GM12864 (cell line): ENCODE measurements around the gene SPEF2.

Experiments
- DNase-seq: peaks from one replicate; pipeline ENCODE4 v3.0.0-alpha.2; 2011; ENCODE audit warnings: low read depth
- H3K4me3 ChIP-seq: 2 replicates; pipeline ENCODE4 v1.5.1; 2011; ENCODE audit warnings: mild to moderate bottlenecking, low read depth, low read length, control low read depth
- TF ChIP-seq, protein P1 (sequence below): IDR thresholded peaks from 2 replicates; pipeline ENCODE4 v1.5.1; 2011; ENCODE audit warnings: low read depth, mild to moderate bottlenecking, moderate library complexity, low read length, control low read depth, inconsistent platforms; ENCODE audit errors: missing control alignments

SPEF2 gene, protein sequence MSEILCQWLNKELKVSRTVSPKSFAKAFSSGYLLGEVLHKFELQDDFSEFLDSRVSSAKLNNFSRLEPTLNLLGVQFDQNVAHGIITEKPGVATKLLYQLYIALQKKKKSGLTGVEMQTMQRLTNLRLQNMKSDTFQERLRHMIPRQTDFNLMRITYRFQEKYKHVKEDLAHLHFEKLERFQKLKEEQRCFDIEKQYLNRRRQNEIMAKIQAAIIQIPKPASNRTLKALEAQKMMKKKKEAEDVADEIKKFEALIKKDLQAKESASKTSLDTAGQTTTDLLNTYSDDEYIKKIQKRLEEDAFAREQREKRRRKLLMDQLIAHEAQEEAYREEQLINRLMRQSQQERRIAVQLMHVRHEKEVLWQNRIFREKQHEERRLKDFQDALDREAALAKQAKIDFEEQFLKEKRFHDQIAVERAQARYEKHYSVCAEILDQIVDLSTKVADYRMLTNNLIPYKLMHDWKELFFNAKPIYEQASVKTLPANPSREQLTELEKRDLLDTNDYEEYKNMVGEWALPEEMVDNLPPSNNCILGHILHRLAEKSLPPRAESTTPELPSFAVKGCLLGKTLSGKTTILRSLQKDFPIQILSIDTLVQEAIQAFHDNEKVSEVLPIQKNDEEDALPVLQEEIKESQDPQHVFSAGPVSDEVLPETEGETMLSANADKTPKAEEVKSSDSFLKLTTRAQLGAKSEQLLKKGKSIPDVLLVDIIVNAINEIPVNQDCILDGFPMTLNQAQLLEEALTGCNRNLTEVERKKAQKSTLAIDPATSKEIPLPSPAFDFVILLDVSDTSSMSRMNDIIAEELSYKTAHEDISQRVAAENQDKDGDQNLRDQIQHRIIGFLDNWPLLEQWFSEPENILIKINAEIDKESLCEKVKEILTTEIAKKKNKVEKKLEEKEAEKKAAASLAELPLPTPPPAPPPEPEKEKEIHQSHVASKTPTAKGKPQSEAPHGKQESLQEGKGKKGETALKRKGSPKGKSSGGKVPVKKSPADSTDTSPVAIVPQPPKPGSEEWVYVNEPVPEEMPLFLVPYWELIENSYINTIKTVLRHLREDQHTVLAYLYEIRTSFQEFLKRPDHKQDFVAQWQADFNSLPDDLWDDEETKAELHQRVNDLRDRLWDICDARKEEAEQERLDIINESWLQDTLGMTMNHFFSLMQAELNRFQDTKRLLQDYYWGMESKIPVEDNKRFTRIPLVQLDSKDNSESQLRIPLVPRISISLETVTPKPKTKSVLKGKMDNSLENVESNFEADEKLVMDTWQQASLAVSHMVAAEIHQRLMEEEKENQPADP (N-terminal part only)

DNA sequence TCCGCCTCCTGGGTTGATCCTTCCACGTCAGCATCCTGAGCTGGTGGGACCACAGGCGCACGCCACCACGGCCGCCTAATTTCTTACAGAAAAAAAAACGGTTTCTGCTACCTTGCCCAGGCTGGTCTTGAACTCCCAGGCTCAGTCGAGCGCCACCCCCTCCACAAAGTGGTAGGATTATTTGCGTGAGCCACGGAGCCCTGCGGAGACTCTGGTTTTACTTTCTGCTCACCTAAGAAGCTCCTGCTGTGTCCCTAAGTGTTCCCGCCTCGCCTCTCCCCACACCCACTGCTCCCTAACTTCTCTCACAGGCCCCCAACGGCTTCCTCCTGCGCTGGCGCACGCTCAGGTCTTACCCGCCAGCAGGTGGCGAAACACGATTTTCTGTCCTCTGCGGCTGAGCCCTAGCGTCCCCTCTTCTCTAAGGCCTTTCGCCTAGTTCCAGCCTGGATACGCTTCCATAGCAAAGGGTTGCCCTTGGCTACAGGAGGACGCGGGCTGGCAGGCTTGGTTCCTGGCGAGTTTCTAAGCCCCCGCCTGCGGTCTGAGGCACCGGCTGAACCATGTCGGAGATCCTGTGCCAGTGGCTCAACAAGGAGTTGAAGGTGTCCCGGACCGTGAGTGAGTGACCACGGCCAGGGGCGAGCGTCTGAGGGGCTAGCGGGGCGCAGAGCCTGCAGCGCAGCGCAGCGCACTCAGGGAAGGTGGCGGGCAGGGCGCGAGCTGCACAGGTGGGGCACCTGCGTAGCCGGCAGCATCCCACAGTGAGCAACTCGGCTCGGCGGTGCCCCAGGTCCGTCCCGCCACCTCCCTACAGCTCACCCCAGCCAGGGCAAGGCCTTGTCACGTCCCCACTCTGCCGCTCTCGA lies at the start of gene SPEF2:
SPEF2 (plus strand) TSS at position 429 of the 869 bp plus-strand sequence; CDS start at position 564, 135 bp downstream.
- TF ChIP-seq, protein P1, sequence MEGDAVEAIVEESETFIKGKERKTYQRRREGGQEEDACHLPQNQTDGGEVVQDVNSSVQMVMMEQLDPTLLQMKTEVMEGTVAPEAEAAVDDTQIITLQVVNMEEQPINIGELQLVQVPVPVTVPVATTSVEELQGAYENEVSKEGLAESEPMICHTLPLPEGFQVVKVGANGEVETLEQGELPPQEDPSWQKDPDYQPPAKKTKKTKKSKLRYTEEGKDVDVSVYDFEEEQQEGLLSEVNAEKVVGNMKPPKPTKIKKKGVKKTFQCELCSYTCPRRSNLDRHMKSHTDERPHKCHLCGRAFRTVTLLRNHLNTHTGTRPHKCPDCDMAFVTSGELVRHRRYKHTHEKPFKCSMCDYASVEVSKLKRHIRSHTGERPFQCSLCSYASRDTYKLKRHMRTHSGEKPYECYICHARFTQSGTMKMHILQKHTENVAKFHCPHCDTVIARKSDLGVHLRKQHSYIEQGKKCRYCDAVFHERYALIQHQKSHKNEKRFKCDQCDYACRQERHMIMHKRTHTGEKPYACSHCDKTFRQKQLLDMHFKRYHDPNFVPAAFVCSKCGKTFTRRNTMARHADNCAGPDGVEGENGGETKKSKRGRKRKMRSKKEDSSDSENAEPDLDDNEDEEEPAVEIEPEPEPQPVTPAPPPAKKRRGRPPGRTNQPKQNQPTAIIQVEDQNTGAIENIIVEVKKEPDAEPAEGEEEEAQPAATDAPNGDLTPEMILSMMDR: peak; percentile 51
- H3K4me3 ChIP-seq: peak within 1 kb of the TSS; percentile 28
- no peak for DNase-seq

DNA sequence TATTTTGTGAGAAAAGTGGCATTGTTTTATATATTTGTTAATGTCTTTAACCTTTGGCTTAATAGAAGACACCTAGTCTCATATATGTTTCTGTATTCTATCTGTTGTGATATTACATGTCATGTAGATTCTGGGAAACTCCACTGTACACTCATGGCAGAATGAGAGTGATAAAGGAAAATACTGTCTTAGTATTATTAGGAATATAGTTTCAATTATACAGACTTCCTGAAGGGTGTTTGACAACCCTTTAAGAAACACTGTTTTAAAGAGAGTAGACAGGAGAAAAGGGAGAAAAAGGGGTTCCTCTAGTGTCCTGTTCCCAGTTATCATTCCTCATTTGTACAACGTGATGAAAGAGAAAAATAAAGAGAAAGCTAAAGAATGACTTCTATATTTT lies 42.1 kb upstream of the SPEF2 start:
- TF ChIP-seq, protein P1: no peak
- H3K4me3 ChIP-seq: no peak overlapping the region
- no peak for DNase-seq

DNA sequence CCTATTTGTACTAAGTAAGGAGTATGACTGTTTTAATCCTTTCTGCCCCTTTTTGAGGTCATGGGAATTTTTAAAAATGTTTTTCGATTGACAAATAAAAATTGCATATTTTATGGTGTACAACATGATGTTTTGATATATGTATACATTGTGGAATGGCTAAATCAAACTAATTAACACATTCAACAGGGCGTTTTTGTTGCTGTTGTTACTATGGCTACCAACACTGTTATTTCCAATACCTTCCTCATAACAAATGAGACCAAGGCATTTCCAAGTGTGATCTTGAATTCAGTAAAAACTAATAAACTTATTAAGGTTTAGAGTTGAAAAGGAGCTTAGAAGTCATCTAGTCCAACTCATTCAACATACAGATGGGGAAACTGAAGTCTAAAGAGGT lies 30.2 kb upstream of the SPEF2 start:
- TF ChIP-seq, protein P1: no peak
- no peak for DNase-seq

DNA sequence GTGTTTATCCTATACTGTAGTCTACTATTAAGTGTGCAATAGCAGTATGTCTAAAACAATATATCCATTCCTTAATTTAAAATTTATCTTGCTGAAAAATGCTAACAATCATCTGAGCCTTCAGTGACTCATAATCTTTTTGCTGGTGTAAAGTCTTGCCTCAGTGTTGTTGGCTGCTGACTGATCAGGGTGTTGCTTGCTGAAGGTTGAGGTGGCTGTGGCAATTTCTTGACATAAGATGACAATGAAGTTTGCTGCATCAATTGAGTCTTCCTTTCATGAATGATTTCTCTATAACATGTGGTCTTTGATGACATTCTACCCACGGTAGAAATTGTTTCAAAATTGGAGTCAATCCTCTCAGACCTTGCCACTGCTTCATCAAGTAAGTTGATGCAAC lies 24.3 kb upstream of the SPEF2 start:
- H3K4me3 ChIP-seq: no peak overlapping the region
- TF ChIP-seq, protein P1: no peak
- DNase-seq: no peak

More for the DNA sequence above, 30.2 kb upstream of the SPEF2 start:
- no peak overlapping the region for H3K4me3 ChIP-seq

DNA sequence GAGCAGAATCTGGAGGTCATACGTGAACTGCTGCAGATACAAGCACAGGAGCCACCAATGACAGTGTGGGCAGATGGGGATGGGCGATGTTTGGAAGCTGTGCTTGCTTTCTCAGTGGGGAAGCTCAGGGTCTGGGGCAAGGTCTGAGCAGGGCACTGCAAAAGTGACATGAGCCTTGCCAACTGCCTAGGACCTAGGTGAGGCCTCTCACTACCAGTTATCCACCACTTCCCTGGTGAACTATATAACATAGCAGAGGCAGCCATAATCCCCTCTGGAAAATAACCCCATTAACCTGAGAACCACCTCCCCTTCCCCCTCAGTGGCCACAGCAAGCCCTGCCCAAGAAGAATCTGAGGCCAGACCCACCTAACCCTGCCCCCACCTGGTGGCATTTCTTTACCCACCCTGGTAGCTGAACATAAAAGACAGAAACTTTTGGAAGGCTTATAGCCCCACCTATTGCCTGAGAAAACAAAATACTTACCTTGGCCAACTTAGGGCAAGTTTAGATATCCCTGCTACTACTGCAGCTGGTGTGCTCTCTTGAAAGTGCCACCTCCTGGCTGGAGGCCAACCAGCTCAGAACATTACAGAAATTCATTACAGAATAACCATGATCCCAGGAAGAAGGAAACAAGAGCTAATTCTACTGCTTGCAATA lies 18.8 kb upstream of the SPEF2 start:
- DNase-seq: no peak
- H3K4me3 ChIP-seq: no peak overlapping the region
- TF ChIP-seq, protein P1: no peak
